Trophoblast cell (in vitro differentiated cells and primary cell): ENCODE measurements around the gene ACSBG1.

Experiments used
- DNase-seq, 2 donors: peaks; one replicate each; pipeline ENCODE4 v3.0.0-alpha.2; 2016
- H2AFZ ChIP-seq: 2 replicates; pipeline ENCODE4 v1.6.1; 2013; ENCODE audit warnings: low read length, moderate library complexity, mild to moderate bottlenecking; ENCODE audit not compliant: insufficient read depth, poor library complexity
- H2AK5ac ChIP-seq: 2 replicates; pipeline ENCODE4 v1.6.1; 2013; ENCODE audit warnings: mild to moderate bottlenecking, low read length
- H2BK120ac ChIP-seq: 2 replicates; pipeline ENCODE4 v1.6.1; 2013; ENCODE audit warnings: low read length, mild to moderate bottlenecking, moderate library complexity; ENCODE audit not compliant: insufficient read depth, poor library complexity
- H2BK12ac ChIP-seq: 2 replicates; pipeline ENCODE4 v1.6.1; 2013; ENCODE audit warnings: mild to moderate bottlenecking, low read length, moderate library complexity
- H2BK5ac ChIP-seq: 2 replicates; pipeline ENCODE4 v1.6.1; 2013; ENCODE audit warnings: low read length, low read depth, moderate library complexity, mild to moderate bottlenecking; ENCODE audit not compliant: poor library complexity
- H3K14ac ChIP-seq: 2 replicates; pipeline ENCODE4 v1.6.1; 2013; ENCODE audit warnings: mild to moderate bottlenecking, low read length
- H3K18ac ChIP-seq: 2 replicates; pipeline ENCODE4 v1.6.1; 2013; ENCODE audit warnings: mild to moderate bottlenecking, low read length
- H3K23ac ChIP-seq: 2 replicates; pipeline ENCODE4 v1.6.1; 2013; ENCODE audit warnings: low read length
- H3K27ac ChIP-seq: 2 replicates; pipeline ENCODE4 v1.5.1; 2013; ENCODE audit warnings: low read depth, mild to moderate bottlenecking, inconsistent platforms, low read length, moderate library complexity
- H3K27me3 ChIP-seq: 2 replicates; pipeline ENCODE4 v1.6.1; 2013; ENCODE audit warnings: inconsistent platforms, mild to moderate bottlenecking, low read length, moderate library complexity; ENCODE audit not compliant: insufficient read depth
- H3K36me3 ChIP-seq, 2 experiments: 1 replicate in 1 of 2; 2 replicates in 1 of 2; pipeline ENCODE4 v1.6.1; 2013; ENCODE audit warnings: low read length in 2 of 2, mild to moderate bottlenecking in 2 of 2, moderate library complexity in 1 of 2; ENCODE audit not compliant: insufficient read depth in 2 of 2, control insufficient read depth in 1 of 2
- H3K4ac ChIP-seq: 2 replicates; pipeline ENCODE4 v1.6.1; 2013; ENCODE audit warnings: low read depth, mild to moderate bottlenecking, low read length, moderate library complexity
- H3K4me1 ChIP-seq, 2 experiments: 1 replicate in 1 of 2; 2 replicates in 1 of 2; pipeline ENCODE4 v1.6.1; 2013; ENCODE audit warnings: low read length in 2 of 2, mild to moderate bottlenecking in 2 of 2, moderate library complexity in 1 of 2; ENCODE audit not compliant: insufficient read depth in 2 of 2, control insufficient read depth in 1 of 2
- H3K4me2 ChIP-seq: 2 replicates; pipeline ENCODE4 v1.6.1; 2013; ENCODE audit warnings: inconsistent platforms, mild to moderate bottlenecking, low read length, moderate library complexity
- H3K4me3 ChIP-seq: 2 replicates; pipeline ENCODE4 v1.5.1; 2013; ENCODE audit warnings: mild to moderate bottlenecking, low read depth, low read length, inconsistent platforms
- H3K79me1 ChIP-seq: one replicate; pipeline ENCODE4 v1.6.1; 2013; ENCODE audit warnings: low read length
- H3K79me2 ChIP-seq: 2 replicates; pipeline ENCODE4 v1.6.1; 2013; ENCODE audit warnings: low read length, mild to moderate bottlenecking; ENCODE audit not compliant: control insufficient read depth, insufficient read depth, poor library complexity
- H3K9ac ChIP-seq: 2 replicates; pipeline ENCODE4 v1.6.1; 2013; ENCODE audit warnings: mild to moderate bottlenecking, low read length
- H3K9me3 ChIP-seq: 2 replicates; pipeline ENCODE4 v1.6.1; 2013; ENCODE audit warnings: low read depth, mild to moderate bottlenecking, control low read depth, inconsistent platforms, low read length; ENCODE audit not compliant: insufficient read depth
- H4K12ac ChIP-seq: 2 replicates; pipeline ENCODE4 v1.6.1; 2013; ENCODE audit warnings: low read depth, mild to moderate bottlenecking, low read length, moderate library complexity
- H4K8ac ChIP-seq: 2 replicates; pipeline ENCODE4 v1.6.1; 2013; ENCODE audit warnings: low read depth, mild to moderate bottlenecking, low read length, moderate library complexity
- H4K91ac ChIP-seq: one replicate; pipeline ENCODE4 v1.6.1; 2013; ENCODE audit warnings: low read depth, mild to moderate bottlenecking, low read length, moderate library complexity
- WGBS: extraction: QIAGEN DNeasy Blood & Tissue Kit; methylation state at CpG from one replicate; pipeline ENCODE4 v1.1.7; 2013; ENCODE audit warnings: missing lambda C conversion rate; ENCODE audit not compliant: insufficient read length, insufficient coverage; ENCODE audit errors: extremely low coverage; 5-methylcytosine and 5-hydroxymethylcytosine counted together

Gene ACSBG1

DNA sequence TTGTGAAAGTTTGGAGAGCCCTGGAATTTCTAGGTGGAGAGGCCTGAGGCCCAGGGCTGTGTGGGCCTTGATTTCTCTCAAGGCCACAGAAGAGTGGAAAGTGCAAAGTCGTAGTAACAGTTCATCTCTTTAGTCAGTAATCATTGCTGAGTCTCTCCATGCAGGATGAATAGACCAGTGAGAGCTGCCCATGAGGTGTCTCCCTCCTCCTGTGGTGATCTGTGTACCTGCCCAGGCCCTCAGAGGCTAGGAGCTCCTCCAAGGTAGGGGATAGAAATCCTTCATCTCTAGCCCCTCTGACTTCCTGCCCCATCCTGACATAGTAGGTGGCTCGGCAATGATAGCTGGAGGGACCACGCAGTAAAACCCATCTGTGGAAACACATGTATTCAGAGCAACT lies 92.0 kb downstream of the ACSBG1 start:
- H2BK120ac ChIP-seq = no peak overlapping the region
- WGBS = no CpG with 5 or more reads among the region's 3 CpGs
- H3K79me2 ChIP-seq = no peaks in the 10 kb centered on the region
- H3K9me3 ChIP-seq = peaks cover 2% of the 10 kb centered on the region
- H2BK12ac ChIP-seq = no peak overlapping the region
- no peak overlapping the region for H4K91ac ChIP-seq
- no peak overlapping the region for H4K8ac ChIP-seq
- H3K27ac ChIP-seq = no peak overlapping the region
- no peak for DNase-seq
- no peak overlapping the region for H3K4ac ChIP-seq
- H2AFZ ChIP-seq = no peak overlapping the region
- H3K23ac ChIP-seq = no peak overlapping the region
- peaks cover 0 to 5% of the 10 kb centered on the region in 2 experiments for H3K4me1 ChIP-seq
- no peaks in the 10 kb centered on the region for H3K36me3 ChIP-seq
- no peak overlapping the region for H3K9ac ChIP-seq
- no peak overlapping the region for H3K4me2 ChIP-seq
- no peak overlapping the region for H2AK5ac ChIP-seq
- no peaks in the 10 kb centered on the region for H3K79me1 ChIP-seq
- no peak overlapping the region for H4K12ac ChIP-seq
- H3K27me3 ChIP-seq = no peaks in the 10 kb centered on the region
- no peak overlapping the region for H2BK5ac ChIP-seq
- no peak overlapping the region for H3K14ac ChIP-seq
- H3K18ac ChIP-seq = no peak overlapping the region
- H3K4me3 ChIP-seq = no peak overlapping the region

DNA sequence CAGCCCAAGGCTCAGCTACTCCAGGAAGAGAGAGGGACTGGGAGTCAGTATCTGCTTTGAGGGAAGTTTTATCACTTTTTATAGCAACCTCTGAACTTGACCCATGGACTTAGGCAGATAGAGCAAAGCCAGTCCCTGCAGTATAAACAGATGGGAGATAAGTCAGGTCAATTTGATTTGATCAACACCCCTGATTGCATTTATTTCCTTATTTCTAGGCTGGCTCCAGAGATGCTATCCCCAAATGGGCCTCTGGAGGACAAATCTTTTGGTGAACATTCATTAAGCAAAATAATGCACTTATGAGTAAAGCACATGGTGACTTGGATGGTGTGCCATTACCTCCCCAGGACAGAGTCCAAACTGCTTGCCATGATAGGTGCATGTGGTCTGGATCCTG lies 94.1 kb downstream of the ACSBG1 start:
- H3K79me2 ChIP-seq = no peaks in the 10 kb centered on the region
- H3K14ac ChIP-seq = no peak overlapping the region
- no peak overlapping the region for H4K91ac ChIP-seq
- no peak overlapping the region for H3K9ac ChIP-seq
- H2AK5ac ChIP-seq = no peak overlapping the region
- no peak overlapping the region for H2BK12ac ChIP-seq
- H3K9me3 ChIP-seq = peaks cover 2% of the 10 kb centered on the region
- H2AFZ ChIP-seq = no peak overlapping the region
- H3K4me2 ChIP-seq = no peak overlapping the region
- no peak for DNase-seq
- H2BK5ac ChIP-seq = no peak overlapping the region
- H3K23ac ChIP-seq = peak overlapping the region; percentile 47
- no peaks in the 10 kb centered on the region for H3K27me3 ChIP-seq
- no peaks in the 10 kb centered on the region for H3K79me1 ChIP-seq
- H3K36me3 ChIP-seq = no peaks in the 10 kb centered on the region
- no peak overlapping the region for H4K8ac ChIP-seq
- H3K4me1 ChIP-seq = no peaks in the 10 kb centered on the region
- H3K27ac ChIP-seq = no peak overlapping the region
- no peak overlapping the region for H3K4me3 ChIP-seq
- H3K4ac ChIP-seq = no peak overlapping the region
- H4K12ac ChIP-seq = no peak overlapping the region
- no peak overlapping the region for H2BK120ac ChIP-seq
- no peak overlapping the region for H3K18ac ChIP-seq

DNA sequence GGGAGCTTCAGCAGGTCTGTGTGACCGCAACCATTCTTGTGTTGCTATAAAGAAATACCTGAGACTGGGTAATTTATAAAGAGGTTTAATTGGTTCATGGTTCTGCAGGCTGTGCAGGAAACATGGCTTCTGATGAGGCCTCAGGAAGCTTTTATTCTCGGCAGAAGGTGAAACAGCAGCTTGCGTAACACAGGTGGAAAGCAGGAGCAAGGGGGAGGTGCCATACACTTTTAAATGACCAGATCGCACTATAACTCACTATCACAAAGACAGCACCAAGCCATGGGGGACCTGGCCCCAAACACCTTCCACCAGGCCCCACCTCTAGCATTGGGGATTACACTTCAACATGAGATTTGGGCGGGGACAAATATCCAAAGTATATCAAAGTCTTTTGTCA lies 94.8 kb downstream of the ACSBG1 start:
- DNase-seq = no peak
- H4K91ac ChIP-seq = no peak overlapping the region
- no peaks in the 10 kb centered on the region for H3K27me3 ChIP-seq
- no peak overlapping the region for H2AFZ ChIP-seq
- H4K8ac ChIP-seq = no peak overlapping the region
- H3K4me2 ChIP-seq = no peak overlapping the region
- no peak overlapping the region for H4K12ac ChIP-seq
- H3K9ac ChIP-seq = no peak overlapping the region
- H3K14ac ChIP-seq = no peak overlapping the region
- no peak overlapping the region for H2BK5ac ChIP-seq
- peaks cover 2% of the 10 kb centered on the region for H3K9me3 ChIP-seq
- no peak overlapping the region for H2BK120ac ChIP-seq
- H3K18ac ChIP-seq = no peak overlapping the region
- H3K4me3 ChIP-seq = no peak overlapping the region
- no CpG with 5 or more reads among the region's 5 CpGs for WGBS
- no peak overlapping the region for H3K4ac ChIP-seq
- H3K79me1 ChIP-seq = no peaks in the 10 kb centered on the region
- no peaks in the 10 kb centered on the region for H3K79me2 ChIP-seq
- no peaks in the 10 kb centered on the region for H3K36me3 ChIP-seq
- H2BK12ac ChIP-seq = no peak overlapping the region
- H2AK5ac ChIP-seq = no peak overlapping the region
- no peak overlapping the region for H3K27ac ChIP-seq
- no peak overlapping the region for H3K23ac ChIP-seq
- no peaks in the 10 kb centered on the region for H3K4me1 ChIP-seq

DNA sequence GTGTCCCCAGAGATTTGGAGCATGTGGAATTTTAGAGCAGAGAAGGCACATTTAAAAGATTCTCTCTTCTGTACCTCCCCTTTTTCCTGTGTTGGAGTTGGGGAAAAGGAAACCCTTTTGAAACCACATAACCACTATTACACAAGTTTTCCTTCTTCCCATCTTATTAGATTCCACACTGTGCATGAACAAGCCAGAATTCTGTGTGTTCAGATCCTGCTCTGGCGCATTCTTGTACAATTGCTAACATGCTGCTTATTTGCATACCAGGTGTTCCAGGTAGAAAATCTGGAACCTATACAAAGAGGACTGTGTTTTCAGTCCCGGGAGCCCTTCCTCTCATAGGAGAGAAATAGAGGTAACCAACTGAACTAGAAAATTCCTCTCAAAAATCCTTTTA lies 100.6 kb downstream of the ACSBG1 start:
- Histone ChIP-seq H3K18ac (no peak overlapping the region), H4K8ac (no peak overlapping the region), H3K27me3 (no peaks in the 10 kb centered on the region), H2BK5ac (peak overlapping the region; percentile 19), H3K79me2 (peaks cover 4% of the 10 kb centered on the region), H3K4me2 (peak overlapping the region; percentile 23), H3K9me3 (no peaks in the 10 kb centered on the region), H3K14ac (no peak overlapping the region), H2AK5ac (no peak overlapping the region), H3K79me1 (peaks cover 7% of the 10 kb centered on the region), H3K4ac (no peak overlapping the region), H2AFZ (no peak overlapping the region), H3K9ac (no peak overlapping the region), H3K36me3 (no peaks in the 10 kb centered on the region), H3K4me1 (peaks cover 8 to 15% of the 10 kb centered on the region in 2 experiments), H2BK120ac (peak overlapping the region; percentile 21), H3K23ac (no peak overlapping the region), H2BK12ac (peak overlapping the region; percentile 8), H3K27ac (peak overlapping the region; percentile 49), H4K12ac (no peak overlapping the region), H4K91ac (no peak overlapping the region), H3K4me3 (no peak overlapping the region)
- no CpG with 5 or more reads among the region's 2 CpGs for WGBS
- peak; percentile 96 to 97 for DNase-seq
